Fibroblast of skin of abdomen (primary cell): ENCODE measurements around the gene PIK3R6.
"Not testable (repeated sequence)": the region's sequence is repeated elsewhere in the genome, so short reads cannot be mapped to it uniquely, and the experiment has no call there.

Source experiments
- DNase-seq: peaks from one replicate; pipeline ENCODE4 v3.0.0-alpha.2; 2013

The PIK3R6 gene

GRCh38 chr17:8872705-8873435, 5.4 kb upstream of the PIK3R6 start:
- no peak for DNase-seq

DNA sequence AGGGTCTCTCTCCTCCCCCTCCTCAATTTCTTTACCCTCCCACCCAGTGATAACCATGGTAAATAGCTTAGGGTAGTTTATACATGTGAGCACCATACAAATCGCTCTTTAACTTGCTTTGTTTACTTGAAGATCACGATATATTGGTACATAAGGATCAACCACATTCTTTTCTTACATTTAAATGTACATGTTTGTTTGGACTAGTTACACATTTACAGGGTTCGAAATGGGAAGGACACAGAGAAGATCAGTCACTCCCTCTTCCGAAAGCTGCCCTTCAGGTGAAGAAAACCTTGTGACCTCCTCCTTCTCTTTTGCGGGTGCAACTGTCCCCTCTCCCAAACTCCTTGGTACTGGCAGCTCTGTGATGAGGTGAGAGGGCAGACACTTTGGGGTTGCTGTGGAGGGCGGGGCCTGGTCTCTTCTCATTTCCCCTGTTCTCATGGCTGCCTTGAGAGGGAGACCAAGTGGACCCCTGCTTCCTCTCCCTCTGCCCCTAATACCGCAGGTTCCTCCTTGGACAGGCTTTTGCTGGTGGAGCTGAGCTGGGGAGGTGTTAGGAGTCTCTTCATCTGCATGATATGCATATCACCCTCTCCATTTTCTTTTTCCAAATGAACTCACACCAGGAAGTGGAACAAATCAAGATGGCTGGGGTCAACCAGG, 4.7 kb upstream of the PIK3R6 start:
- DNase-seq: no peak

DNA sequence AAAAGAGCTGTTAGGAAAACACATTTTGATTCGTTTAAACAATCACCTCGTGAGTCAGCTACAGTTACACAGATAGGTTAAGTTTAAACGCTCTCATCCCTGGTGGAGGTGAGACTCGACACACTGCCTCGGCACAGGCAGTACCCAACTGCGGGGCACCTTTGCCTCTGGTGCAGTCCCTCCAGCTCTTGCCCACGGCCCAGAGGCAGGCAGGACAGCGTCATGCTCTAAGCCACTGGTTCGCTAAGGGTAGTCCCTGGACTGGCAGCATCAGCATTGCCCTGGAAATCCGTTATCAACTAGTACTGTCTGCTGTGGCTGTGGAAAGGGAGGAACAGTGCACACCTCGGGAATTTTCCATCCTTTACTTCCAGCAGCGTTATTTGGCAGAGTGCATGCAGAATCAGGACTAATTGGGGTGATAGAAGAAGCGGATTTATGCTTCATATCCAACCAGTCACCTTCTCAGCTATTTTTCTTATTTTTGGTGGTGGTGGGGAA, 3.7 kb upstream of the PIK3R6 start:
- DNase-seq: no peak

- DNase-seq: no peak
Observed at GRCh38 chr17:8870406-8871040, 3.0 kb upstream of the PIK3R6 start.

DNA sequence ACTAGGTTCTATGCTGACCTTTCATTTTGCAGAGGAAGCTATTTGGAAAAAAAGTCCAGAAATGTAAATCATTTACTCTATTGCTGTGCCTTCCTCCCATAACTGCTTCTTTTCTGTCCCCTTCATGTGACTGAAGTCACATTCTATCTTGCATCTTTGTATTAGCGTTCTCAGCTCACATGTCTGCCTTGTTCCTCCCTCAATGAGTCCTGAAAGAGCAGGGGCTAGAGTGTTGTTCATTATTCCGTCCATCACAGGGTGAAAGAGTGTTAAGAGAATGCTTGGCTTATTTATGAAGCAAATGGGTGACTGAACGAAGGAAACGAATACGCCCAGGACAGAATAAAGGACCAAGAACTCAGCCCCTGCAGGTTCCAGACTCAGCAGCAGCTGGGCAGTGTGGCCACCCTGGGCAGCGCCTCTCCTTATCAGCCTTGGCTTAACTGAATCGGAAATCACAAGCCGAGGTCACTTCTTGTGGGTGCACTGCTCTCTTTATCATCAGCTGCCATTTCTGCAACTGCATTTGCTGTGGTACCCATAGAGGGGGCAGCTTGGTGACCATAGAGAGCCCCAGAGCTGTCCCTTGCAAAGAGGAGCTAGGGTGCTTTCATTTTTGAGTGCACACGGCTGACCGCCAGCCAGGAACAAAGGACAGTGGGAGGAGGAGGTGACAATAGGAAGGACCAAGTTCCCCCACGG, 1.8 kb upstream of the PIK3R6 start:
- no peak for DNase-seq

DNA sequence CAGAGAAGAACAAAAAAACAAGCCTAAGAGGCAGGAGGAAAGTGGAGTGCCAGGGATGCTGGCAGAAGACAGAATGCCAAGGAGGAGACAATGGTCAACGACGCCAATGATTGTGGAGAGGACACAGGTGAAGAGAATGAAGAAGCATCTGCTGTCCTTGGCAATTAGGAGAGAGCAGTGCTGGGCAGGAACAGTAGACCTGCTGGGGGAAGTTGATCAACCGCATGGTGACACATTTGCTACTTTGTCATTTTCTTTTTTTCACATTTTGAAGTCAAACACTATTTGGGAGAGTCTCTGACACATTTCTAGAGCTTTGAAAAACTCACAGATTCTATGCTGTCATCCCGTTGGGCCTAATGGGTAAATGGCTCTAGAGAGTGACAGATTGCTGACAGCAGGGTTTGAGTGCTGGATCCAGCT, 1.1 kb upstream of the PIK3R6 start:
- no peak for DNase-seq

DNA sequence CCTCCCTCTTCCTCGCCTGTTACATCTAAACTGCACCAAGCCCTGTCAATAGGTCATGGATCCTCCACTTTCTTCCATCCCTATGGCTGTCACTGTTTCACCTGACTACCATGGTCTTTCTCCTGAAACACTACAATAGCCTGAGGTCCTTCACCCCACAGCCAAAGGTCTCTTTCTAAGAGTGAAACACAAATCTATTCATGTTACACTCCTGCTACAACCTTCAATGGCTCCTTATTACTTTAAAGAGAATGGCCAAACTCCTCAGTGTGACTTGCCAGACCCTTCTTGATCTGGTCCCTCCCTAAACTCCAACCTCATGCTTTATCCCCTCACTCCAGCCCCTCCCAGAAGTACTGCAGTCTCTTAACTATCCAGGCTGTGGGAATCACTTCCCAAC, 618 bp upstream of the PIK3R6 start:
- DNase-seq: no peak

- no peak for DNase-seq
Observed at GRCh38 chr17:8865811-8866210, 1.7 kb downstream of the PIK3R6 start.

DNA sequence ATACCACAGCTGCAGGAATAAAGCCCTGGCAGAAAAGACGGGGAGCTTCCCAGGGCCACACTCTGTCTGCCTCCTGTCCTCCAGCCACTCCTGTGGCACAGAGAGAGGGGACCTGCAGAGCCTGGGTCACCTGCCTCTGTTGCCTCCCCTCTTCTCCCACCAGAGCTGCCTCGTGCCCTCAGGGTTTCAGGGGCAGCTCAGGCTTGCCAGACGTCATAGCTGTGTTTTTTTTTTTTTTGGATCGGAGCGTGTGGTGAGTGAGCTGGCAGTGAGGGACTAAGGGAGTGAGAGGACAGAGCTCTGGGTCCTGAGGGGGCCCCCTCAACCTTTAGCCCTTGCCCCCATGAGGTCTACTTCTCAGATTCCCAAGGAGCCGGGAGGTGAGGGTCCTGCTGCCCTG, 2.1 kb downstream of the PIK3R6 start:
- DNase-seq: no peak

DNA sequence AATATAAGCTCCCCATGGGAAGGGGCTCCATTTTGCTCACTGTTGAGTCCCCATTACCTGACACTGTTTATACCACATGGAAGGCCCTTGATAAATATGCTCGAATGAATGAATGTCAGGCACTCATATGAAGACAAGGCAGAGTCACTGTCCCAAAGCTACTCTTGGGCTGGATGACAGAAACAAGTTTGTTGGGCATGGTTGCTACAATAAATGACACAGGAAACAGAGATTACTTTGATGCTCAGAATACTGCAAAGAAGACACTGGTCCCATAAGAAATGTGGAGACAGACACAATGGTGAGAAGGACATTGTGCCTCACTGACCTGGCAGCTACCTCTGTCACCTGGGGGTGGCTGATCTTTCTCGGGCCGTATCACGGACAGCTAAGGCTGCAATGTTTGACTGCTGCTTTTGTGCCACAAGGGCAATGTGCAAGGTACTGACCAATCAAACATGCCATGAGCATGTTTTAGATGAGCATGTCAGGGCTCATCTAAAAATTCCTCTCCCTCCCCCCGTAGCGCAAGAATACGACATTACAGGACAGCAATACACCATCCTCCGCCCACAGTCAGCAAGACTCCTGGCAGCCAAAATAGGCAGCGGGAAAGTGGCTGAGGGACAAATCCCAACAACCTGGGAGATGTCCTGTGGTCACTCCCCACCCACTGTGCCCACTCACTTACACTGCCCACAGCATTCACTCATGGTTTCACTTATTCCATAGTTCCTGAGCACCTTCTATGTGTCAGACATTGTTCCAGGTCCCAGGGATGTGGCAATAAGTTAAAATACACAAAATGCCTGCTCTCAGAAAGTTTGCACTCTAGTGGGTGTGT, 5.0 kb downstream of the PIK3R6 start:
- no peak for DNase-seq

DNA sequence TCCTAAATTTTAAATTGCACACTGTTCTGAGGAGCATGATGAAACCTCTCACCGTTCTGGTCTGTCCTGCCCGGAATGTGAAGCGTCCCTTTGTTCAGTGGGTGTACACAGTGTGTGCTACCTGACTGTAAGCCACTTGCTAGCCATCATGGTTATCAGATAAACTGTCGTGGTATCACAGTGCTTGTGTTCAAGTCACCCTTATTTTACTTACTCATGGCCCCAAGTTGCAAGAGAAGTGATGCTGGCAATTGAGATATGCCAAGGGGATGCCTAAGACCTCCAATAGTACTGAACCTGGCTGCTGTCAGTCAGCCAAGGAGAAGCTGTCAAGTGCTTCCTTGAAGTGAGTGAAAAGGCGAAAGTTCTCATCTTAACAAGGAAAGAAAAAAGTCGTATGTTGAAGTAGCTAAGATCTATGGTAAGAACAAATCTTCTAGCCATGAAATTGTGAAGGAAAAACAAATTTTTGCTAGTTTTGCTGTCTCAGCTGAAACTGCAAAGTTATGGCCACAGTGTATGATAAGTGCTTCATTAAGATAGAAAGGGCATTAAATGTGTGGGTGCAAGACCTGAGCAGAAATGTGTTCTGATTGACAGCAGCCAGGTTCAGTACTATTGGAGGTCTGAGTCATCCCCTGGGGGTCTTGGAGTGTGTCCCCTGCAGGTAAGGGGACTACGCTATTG, 5.8 kb downstream of the PIK3R6 start:
- no peak for DNase-seq

DNA sequence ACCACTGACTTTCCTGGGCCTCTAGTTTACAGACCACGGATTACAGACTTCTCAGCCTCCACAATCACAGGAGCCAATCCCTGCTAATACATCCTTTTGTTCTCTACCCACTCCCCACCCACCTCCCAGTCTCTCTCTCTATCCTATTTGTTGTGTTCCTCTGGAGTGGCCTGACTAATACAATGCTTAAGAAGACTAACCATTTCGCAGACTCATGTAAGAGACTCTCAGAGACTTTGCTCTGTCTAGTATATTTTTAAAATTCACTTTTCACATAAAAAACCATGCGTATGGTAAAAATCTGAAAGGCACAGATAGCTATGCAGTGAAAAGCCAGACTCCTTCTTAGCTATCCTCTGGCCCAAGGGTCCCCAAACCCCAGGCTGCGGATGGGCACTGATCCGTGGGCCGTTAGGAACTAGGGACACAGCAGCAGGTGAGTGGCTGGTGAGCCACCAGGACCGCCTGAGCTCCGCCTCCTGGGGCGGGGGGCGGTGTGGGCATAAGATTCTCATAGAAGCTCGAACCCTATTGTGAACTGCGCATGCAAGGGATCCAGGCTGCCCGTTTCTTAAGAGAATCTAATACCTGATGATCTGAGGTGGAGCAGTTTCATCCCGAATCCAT, 7.6 kb downstream of the PIK3R6 start:
- DNase-seq: no peak

- peak; percentile 75 for DNase-seq
Observed at GRCh38 chr17:8859027-8859803, 8.3 kb downstream of the PIK3R6 start.

DNA sequence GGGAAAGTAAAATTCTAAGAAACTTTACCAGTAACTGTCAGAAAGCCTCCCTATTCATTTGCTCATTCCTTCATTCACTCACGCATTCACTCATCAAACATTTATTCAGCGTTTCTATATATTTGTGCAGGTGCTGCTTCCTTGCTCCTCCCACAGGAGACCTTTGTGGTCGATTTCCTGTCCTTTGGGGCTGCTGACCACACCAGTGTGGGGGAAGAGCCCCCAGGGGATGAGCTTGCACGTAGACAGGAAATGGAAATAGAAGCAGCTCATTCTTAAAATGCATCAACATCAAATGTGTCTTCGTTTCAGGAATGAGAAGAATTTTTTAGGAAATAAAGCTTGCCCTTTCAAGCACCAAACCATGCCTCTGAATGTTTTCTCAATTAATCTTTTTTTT, 9.6 kb downstream of the PIK3R6 start:
- DNase-seq: peak; percentile 86

- no peak for DNase-seq
Observed at GRCh38 chr17:8856869-8857575, 10.5 kb downstream of the PIK3R6 start.

- not testable (repeated sequence) for DNase-seq
Observed at GRCh38 chr17:8856205-8856603, 11.3 kb downstream of the PIK3R6 start.

GRCh38 chr17:8855477-8856204, 11.8 kb downstream of the PIK3R6 start:
- no peak for DNase-seq

GRCh38 chr17:8851600-8851999, 15.9 kb downstream of the PIK3R6 start:
- DNase-seq: no peak
